GM19324 (cell line): ENCODE measurements around the gene RLN2.
A peak's percentile ranks its signal among the peaks of the same experiment; 100 is the strongest.
"Not testable (repeated sequence)": the region's sequence is repeated elsewhere in the genome, so short reads cannot be mapped to it uniquely, and the experiment has no call there.

Experiments used
- ATAC-seq: cut with Tn5 transposase; IDR thresholded peaks from one replicate; pipeline ENCODE4 v1.9.1; 2021; ENCODE audit warnings: mild to moderate bottlenecking, moderate library complexity; ENCODE audit not compliant: unreplicated experiment, low FRiP score

RLN2 gene, protein sequence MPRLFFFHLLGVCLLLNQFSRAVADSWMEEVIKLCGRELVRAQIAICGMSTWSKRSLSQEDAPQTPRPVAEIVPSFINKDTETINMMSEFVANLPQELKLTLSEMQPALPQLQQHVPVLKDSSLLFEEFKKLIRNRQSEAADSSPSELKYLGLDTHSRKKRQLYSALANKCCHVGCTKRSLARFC

DNA sequence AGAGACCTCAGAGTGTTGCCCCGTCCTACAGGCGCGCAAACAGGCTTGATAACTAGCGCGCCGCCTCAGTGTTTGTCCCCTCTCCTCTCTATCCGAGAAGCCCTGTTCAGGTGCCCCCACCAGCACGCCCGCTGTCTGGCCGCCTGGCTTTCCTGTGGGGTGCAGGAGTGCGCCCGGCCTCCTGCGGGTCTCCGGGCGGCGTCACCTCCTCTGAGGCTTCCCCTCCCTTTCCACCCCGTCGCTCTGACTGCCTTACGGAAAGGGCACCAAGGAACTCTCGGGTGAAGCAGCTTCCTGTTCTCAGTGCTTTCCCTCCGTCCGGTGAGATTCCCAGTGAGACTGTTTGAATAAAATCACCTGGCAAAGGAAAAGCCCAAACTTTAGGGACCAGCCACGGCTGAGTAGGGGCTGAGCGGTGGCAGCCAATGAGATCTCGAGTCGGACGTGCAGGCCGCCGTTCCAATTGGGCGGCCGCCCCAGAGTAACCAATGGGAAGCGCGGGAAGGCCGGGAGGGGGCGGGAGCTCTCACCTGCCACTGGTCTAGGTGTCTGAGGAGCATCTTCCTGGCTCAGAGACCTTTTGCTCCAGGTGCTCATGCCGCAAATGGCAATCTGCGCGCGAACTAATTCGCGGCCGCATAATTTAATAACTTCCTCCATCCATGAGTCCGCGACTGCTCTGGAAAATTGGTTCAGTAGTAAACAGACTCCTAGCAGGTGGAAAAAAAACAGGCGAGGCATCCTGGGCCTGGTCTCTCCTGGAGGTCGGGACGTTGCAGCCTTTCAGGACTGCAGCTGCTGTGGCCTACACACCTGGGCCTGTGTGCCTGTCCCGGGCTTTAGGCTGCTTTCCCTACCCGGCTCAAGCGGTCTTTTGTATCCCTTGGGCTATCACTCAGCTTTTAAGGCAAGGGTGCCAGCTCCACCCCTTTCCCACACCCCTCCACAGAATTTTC, at the start of gene RLN2:
Gene RLN2, minus strand, starts transcription at position 877 of the 956 bp plus-strand sequence. Its CDS starts 136 bp downstream, at position 741.
- ATAC-seq: peak; percentile 100

DNA sequence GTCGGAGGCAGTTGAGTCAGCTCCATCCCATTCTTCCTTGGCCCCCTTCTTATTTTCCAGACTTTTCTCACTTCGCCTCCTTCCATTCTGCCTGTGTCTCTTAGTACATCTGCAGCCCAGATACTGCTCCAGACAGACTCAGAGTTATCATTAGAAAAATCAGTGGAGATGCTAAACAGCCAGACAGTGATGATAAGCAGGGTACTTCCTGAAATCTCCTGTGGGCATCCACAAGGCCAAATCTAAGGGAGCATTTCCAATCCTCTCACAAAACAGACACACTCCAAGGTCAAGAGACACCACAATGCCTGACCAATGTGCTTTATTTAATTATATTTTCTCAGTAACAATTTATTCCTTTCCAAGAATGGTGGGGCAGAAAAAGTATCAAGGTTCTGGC, 49.7 kb upstream of the RLN2 start:
- no peak for ATAC-seq

DNA sequence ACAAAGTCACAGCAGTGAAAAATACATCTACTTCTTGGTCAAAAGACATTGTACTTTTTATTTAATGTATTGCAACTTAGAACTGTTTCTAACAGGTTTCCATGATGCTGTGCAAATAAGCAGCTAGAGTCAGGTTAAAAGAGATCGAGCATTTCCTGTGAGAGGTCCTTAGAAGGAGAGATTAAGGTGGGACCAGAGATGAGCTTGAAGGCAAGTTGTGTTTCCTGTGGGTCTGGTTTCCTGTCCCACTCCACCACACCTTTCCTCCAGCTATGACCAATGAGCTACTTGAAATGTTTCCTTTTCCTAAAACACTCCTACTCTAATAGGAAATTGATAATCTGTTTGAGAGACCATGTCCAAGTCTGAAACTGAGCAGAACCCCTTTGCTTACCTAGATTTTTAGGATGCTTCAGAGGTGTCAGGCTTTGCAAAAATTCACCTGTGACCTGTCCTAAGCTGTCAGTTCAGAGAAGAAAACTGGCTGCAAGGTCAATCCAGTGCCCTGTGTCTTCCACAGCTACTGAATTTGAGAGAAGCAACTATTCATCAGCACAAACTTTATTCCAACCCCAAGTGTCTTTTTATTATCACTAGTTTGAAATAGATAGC, 48.2 kb upstream of the RLN2 start:
- no peak for ATAC-seq

DNA sequence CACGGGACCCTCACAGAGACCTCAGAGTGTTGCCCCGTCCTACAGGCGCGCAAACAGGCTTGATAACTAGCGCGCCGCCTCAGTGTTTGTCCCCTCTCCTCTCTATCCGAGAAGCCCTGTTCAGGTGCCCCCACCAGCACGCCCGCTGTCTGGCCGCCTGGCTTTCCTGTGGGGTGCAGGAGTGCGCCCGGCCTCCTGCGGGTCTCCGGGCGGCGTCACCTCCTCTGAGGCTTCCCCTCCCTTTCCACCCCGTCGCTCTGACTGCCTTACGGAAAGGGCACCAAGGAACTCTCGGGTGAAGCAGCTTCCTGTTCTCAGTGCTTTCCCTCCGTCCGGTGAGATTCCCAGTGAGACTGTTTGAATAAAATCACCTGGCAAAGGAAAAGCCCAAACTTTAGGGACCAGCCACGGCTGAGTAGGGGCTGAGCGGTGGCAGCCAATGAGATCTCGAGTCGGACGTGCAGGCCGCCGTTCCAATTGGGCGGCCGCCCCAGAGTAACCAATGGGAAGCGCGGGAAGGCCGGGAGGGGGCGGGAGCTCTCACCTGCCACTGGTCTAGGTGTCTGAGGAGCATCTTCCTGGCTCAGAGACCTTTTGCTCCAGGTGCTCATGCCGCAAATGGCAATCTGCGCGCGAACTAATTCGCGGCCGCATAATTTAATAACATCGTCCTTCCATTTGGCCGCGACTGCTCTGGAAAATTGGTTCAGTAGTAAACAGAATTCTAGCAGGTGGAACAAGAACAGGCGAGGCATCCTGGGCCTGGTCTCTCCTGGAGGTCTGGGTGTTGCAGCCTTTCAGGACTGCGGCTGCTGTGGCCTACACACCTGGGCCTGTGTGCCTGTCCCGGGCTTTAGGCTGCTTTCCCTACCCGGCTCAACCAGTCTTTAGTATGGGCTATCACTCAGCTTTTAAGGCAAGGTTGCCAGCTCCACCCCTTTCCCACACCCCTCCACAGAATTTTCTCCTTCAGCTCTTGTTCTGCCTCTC, 34.8 kb upstream of the RLN2 start, which contains the start of gene RLN1:
Gene RLN1, minus strand, starts transcription at position 885 of the 990 bp plus-strand sequence. Its CDS starts 130 bp downstream, at position 755.
- peak; percentile 100 for ATAC-seq

DNA sequence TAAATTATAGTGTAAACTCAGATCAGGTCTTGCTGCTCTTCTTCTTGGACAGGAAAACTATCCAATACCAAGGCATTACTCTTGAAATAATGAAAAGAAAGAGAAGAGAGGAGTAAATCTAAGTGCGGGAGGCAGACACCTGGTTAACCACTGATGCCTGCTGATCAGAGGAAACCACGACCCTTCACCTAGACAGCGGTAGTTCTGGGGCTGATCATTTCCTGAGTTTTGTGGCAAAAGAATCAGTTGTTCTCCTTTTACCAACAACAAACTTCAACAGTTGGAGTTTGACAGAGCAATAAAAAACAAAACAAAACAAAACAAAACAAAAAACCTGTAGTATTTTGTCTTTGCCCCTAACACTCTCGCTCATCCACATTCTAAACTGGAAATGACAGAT, 32.2 kb upstream of the RLN2 start:
- no peak for ATAC-seq

DNA sequence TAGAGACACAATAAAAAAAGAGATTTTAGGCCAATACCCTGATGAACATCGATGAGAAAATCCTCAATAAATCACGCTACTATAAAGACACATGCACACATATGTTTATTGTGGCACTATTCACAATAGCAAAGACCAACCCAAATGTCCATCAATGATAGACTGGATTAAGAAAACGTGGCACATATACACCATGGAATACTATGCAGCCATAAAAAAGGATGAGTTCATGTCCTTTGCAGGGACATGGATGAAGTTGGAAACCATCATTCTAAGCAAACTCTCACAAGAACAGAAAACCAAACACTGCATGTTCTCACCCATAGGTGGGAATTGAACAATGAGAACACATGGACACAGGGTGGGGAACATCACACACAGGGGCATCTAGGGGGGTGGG, 26.8 kb upstream of the RLN2 start:
- not testable (repeated sequence) for ATAC-seq

DNA sequence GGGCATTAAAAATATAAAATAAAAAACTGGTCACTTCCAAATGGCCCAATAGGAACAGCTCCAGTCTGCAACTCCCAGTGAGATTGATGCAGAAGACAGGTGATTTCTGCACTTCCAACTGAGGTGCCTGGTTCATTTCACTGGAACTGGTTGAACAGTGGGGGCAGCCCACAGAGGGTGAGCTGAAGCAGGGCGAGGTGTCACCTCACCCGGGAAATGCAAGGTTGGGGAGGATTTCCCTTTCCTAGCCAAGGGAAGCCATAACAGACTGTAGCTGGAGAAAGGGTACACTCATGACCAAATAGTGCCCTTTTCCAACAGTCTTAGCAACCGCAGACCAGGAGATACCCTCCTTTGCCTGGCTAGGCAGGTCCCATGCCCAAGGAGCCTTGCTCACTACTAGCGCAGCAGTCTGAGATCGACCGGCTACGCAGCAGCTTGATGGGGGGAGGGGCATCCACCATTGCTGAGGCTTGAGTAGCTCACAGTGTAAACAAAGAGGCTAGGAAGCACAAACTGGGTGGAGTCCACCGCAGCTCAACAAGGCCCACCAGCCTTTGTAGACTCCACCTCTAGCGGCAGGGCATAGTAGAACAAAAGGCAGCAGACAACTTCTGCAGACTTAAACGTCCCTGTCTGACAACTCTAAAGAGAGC, 22.5 kb upstream of the RLN2 start:
- ATAC-seq: no peak

DNA sequence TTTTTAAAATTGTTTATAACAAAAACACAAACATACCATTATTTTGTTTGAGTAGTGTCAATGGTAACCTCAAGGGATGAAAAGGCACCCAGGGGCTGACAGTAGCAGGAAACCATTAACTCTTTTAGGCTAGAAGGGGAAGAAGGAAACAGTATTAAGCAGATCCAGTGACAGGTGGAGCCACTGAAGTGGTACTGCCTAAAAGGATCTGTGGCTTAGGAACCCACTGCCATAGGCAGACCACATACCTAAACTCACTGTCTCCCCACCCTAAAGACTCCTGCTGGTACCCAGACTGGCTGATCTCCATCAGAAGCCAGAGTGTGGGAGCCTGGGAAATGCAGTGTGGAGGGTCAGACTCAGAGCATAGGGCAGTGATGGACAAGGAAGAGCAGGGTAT, 21.7 kb upstream of the RLN2 start:
- no peak for ATAC-seq

DNA sequence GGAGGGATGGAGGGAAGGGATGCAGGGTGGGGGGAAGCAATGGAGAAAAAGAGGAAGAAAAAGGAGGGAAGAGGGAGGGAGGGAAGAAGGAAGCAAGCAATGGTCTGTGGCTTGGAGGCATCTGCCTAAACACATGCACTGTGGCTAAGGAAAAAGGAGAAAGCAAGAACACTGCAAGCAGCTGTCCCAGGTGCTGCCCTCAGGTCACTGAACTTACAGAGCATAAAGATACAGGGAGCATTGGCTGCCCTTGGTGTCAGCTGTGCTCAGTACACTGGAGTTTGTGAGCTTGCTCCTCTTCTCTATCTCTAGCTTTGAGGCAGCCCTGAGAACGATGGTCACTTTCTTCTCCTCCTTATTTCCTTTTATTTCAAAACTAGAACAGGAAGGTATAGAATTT, 17.1 kb upstream of the RLN2 start:
- not testable (repeated sequence) for ATAC-seq

DNA sequence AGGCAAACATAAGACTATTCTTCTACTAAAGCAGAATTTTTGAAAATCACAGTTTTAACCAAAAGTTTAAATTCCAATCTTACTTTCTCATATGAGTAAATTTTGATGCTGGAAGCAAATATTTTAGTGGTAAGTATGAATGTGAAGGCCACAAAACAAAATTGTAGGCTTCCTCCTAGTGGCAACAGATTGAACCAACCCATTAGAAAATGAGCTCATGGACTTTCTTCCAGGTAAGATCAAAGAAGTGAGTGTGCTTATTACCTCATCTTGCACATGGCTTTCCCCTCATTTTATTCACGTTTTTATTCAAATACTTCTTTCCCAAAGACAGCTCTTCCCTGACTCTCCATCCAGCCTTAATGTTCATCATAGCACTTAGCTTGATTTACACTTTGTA, 16.5 kb upstream of the RLN2 start:
- ATAC-seq: no peak

DNA sequence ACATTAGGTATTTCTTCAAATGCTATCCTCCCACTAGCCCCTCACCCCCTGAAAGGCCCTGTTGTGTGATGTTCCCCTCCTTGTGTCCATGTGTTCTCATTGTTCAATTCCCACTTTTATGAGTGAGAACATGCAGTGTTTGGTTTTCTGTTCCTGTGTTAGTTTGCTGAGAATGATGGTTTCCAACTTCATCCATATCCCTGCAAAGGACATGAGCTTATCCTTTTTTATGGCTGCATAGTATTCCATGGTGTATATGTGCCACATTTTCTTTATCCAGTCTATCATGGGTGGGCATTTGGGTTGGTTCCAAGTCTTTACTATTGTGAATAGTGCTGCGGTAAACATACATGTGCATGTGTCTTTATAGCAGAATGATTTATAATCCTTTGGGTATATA, 11.9 kb upstream of the RLN2 start:
- not testable (repeated sequence) for ATAC-seq

DNA sequence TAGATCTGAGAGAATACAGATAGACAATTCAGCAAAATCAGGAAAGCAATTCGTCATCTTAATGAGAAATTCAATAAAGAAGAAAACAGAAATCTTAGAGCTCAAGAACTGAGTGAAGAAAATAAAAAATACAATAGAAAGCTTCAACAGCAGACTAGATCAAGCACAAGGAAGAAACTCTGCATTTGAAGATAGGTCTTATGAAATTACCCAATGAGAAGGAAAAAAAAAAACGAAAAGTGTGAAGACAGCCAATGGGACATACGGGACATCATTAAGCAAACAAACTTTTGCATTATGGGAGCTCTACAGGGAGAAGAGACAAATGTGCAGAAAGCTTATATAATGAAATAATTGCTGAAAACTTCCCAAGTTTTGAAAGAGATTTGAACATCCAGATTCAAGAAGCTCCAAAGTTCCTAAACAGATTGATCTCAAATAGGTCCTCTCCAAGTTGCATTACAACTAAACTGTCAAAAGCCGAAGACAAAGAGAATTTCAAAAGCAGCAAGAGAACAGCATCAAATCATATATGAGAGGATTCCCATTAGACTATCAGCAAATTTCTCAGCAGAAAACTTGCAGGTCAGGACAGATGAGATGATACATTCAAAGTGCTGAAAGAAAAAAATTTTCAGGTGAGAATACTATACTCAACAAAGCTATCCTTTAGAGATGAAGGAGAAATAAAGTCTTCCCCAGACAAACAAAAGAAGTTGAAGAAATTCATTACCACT, 10.8 kb upstream of the RLN2 start:
- no peak for ATAC-seq

DNA sequence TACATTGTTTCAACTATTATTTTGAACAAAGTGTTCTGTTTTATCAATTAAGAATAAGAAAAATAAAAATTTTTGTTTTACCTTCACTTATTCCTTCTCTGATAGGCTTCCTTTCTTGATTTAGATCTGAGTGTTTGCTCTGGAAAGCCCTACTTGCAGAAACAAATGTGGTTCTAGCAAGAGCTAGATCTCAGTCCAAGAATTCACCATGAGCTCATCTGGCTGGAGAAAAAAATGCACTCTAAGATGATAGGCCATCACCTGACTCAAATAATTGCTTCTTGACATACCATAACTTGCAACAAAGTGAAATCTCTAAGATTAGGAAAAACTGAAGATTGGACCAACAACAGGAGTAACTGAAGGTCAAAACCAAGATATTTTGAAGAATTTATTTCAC, 6.3 kb upstream of the RLN2 start:
- ATAC-seq: no peak

DNA sequence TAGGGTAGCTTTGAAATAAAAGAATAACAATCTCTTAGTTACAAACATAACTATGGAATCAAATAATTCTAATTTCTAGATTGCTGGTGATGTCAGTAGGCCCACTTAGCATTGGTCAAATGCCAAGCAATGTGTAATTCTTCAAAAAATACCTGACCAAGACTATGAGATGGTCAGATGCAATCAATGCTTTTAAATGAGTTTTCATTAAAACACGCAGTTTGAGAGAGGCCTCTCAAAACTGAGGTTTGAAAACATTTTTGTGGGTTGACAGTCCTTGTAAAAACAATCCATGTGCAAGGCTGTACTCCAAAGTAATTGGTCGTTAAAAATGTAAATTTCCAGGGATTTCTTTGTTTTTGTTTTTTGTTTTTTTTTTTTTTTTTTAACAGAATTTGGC, 1.2 kb upstream of the RLN2 start:
- ATAC-seq: no peak

DNA sequence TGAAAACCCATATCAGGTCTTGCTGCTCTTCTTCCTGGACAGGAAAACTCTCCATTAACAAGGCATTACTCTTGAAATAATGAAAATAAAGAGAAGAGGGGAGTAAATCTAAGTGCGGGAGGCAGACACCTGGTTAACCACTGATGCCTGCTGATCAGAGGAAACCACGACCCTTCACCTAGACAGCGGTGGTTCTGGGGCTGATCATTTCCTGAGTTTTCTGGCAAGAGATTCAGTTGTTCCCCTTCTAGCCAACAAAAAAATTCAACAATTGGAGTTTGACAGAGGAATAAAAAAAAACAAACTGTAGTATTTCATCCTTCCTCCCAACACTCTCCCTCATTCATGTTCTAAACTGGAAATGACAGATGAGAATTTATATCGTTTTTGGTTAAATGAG, 3.0 kb downstream of the RLN2 start:
- no peak for ATAC-seq

DNA sequence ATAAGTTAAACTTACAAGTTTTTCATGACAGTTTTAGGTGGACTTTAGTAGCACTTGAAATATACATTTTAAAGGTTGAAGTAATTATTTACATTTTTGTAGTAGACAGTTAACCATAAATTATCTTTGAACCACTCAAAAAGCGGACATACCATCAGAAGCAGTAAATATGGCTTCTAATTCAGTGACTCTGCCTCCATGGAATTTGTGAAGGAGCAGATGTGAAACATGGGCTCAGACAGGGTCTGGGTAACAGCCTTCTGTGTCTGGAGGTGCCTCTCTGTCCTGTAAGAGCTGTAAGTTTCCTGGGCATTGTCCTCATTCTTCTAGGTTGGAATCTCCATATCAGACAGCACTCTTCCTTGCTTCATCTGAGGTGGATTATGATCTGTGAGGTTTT, 12.4 kb downstream of the RLN2 start:
- no peak for ATAC-seq

DNA sequence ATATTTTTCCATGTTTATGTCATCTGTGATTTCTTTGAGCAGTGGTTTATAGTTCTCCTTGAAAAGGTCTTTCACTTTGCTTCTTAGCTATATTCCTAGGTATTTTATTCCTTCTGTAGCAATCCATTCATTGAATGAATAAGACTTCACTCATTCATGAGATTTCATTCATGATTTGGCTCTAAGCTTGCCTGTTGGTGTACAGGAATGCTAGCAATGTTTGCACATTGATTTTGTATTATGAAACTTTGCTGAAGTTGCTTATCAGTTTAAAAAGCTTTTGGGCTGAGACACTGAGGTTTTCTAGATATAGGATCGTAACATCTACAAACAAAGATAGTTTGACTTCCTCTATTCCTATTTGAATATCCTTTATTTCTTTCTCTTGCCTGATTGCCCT, 15.9 kb downstream of the RLN2 start:
- ATAC-seq: no peak

DNA sequence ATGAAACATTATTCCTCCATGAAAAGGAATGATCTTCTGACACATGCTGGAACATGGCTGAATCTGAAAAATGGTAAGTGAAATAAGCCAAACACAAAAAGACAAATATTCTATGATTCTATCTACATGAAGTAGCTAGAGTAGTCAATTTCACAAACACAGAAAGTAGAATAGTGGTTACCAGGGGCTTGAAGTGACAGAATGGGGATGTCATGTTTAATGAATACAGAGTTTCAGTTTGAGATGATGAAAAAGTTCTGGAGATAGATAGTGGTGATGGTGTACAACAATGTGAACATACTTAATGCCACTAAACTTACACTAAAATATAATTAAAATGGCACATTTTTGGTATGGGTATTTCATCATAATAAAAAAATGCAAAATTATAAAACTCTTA, 18.3 kb downstream of the RLN2 start:
- ATAC-seq: no peak

DNA sequence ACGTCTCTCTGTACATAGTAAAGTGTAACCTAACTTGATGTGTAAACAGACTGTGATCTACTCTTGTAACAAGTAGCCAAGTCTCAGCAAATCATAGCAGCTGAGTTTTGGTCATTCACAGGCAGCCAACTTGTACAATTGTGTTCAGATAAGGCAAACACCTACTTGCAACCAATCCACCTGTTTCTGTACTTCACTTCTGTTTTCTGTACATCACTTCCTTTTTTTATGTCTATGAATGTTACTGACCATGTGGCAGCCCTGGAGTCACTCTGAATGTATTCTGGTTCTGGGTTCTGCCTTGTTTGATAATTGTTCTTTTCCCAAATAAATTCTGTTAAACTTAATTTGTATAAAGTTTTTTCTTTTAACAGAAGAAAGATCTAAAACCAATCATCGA, 26.0 kb downstream of the RLN2 start:
- no peak for ATAC-seq
